ENCODE measurements around the gene PPP1R12B.
"Not testable (repeated sequence)": the region's sequence is repeated elsewhere in the genome, so short reads cannot be mapped to it uniquely, and the experiment has no call there.

Gene PPP1R12B

GRCh38 chr1:202565890-202566602 lies 217.5 kb downstream of the PPP1R12B start:
- no peak for DNase-seq

GRCh38 chr1:202567738-202568137 lies 219.2 kb downstream of the PPP1R12B start:
- DNase-seq, result no peak

GRCh38 chr1:202568410-202568809 lies 219.9 kb downstream of the PPP1R12B start:
- no peak for DNase-seq

- no peak for DNase-seq
These were observed 220.3 kb downstream of the PPP1R12B start for GRCh38 chr1:202568826-202569225.

- DNase-seq, result no peak
These were observed 221.2 kb downstream of the PPP1R12B start for GRCh38 chr1:202569393-202570322.

- peak in 2 of 6 experiments; percentile 8 for DNase-seq
These were observed 223.3 kb downstream of the PPP1R12B start for GRCh38 chr1:202571719-202572339.

GRCh38 chr1:202572867-202573266 lies 224.4 kb downstream of the PPP1R12B start:
- DNase-seq, result no peak

GRCh38 chr1:202575918-202576653 lies 227.6 kb downstream of the PPP1R12B start:
- no peak for DNase-seq

GRCh38 chr1:202576816-202577215 lies 228.3 kb downstream of the PPP1R12B start:
- DNase-seq, result no peak

- no peak for DNase-seq
These were observed 228.9 kb downstream of the PPP1R12B start for GRCh38 chr1:202577381-202577780.

- no peak for DNase-seq
These were observed 229.6 kb downstream of the PPP1R12B start for GRCh38 chr1:202578001-202578504.

- DNase-seq, result no peak
These were observed 230.1 kb downstream of the PPP1R12B start for GRCh38 chr1:202578565-202578964.

GRCh38 chr1:202579806-202580205 lies 231.3 kb downstream of the PPP1R12B start:
- no peak for DNase-seq

- no peak for DNase-seq
These were observed 232.1 kb downstream of the PPP1R12B start for GRCh38 chr1:202580619-202581018.

- not testable (repeated sequence) for DNase-seq
These were observed 233.9 kb downstream of the PPP1R12B start for GRCh38 chr1:202582350-202582749.

- no peak for DNase-seq
These were observed 236.4 kb downstream of the PPP1R12B start for GRCh38 chr1:202584707-202585589.

GRCh38 chr1:202585590-202585933 lies 237.1 kb downstream of the PPP1R12B start:
- DNase-seq, result no peak

GRCh38 chr1:202586018-202586821 lies 237.7 kb downstream of the PPP1R12B start:
- DNase-seq, result no peak

- DNase-seq, result no peak
These were observed 238.4 kb downstream of the PPP1R12B start for GRCh38 chr1:202586871-202587270.

GRCh38 chr1:202587859-202588485 lies 239.5 kb downstream of the PPP1R12B start:
- no peak for DNase-seq

All from stimulated activated naive CD4-positive, alpha-beta T cell (primary cell).